ENCODE measurements around the gene SRP19.
"Not testable (repeated sequence)": the region's sequence is repeated elsewhere in the genome, so short reads cannot be mapped to it uniquely, and the experiment has no call there.

Gene SRP19

GRCh38 chr5:112892776-112893175 lies 31.7 kb downstream of the SRP19 start:
- no peak for TF ChIP-seq CTCF (IDR thresholded peaks at IDR 0.05; ENCODE audit: borderline replicate concordance, control extremely low read depth, extremely low read depth, insufficient read depth, missing control alignments)
- in situ Hi-C loops (cut with MboI; ENCODE audit: low sequenced_read_pairs, unreplicated experiment) = no loop called here
- no peak for DNase-seq (ENCODE audit: low spot score)

DNA sequence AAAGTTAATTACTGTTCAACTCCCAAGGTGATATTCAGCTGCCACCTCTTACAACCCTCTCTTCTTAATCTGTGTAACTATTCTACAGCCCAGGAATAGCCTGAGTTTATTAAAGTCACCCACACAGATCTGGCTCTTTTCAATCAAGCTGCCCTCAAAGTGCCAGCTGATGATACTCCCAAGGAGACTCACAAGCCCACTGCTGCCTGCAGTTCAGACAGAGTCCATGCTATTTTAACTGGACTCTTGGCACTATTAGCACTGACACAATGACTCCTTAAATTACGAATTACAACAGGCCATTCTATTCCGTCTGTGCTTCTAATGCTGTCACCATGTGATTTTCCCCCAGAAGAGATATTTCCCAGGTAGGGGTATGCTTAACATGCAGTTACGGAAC lies 34.6 kb downstream of the SRP19 start:
- TF ChIP-seq CTCF (IDR thresholded peaks at IDR 0.05; ENCODE audit: borderline replicate concordance, control extremely low read depth, extremely low read depth, insufficient read depth, missing control alignments) = no peak
- in situ Hi-C loops (cut with MboI; ENCODE audit: low sequenced_read_pairs, unreplicated experiment) = no loop called here
- DNase-seq (ENCODE audit: low spot score) = no peak

- no peak for TF ChIP-seq CTCF (IDR thresholded peaks at IDR 0.05; ENCODE audit: borderline replicate concordance, control extremely low read depth, extremely low read depth, insufficient read depth, missing control alignments)
- no peak for DNase-seq (ENCODE audit: low spot score)
- in situ Hi-C loops (cut with MboI; ENCODE audit: low sequenced_read_pairs, unreplicated experiment) = no loop called here
These were observed 41.5 kb downstream of the SRP19 start for GRCh38 chr5:112902561-112902960.

- DNase-seq (ENCODE audit: low spot score); in situ Hi-C loops (cut with MboI; ENCODE audit: low sequenced_read_pairs, unreplicated experiment): not testable (repeated sequence)
These were observed 43.9 kb downstream of the SRP19 start for GRCh38 chr5:112904996-112905395.

GRCh38 chr5:112906637-112907036 lies 45.5 kb downstream of the SRP19 start:
- no peak for TF ChIP-seq CTCF (IDR thresholded peaks at IDR 0.05; ENCODE audit: borderline replicate concordance, control extremely low read depth, extremely low read depth, insufficient read depth, missing control alignments)
- in situ Hi-C loops (cut with MboI; ENCODE audit: low sequenced_read_pairs, unreplicated experiment) = no loop called here
- DNase-seq (ENCODE audit: low spot score) = no peak

DNA sequence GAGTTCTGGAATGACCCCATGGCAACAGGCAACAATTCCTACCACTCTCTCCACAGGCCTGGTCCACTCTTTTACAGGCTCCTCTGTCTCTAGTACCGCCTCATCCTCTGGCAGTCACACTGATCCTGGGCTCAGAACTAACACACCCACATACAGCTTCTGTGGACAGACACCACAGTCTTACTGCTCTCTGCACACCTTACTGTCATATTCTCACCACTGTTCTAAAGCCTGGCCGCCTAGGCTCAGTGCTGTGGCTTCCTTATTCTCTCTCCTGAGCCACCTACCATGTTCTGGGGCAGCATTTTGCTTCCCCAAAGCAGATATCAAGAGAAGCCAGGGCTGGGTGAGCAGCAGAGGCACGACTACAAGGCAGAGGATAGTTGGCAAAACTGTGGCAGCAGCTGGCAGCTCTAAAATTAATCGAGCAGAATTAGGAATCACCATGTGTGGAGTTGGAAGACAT lies 46.1 kb downstream of the SRP19 start:
- in situ Hi-C loops (cut with MboI; ENCODE audit: low sequenced_read_pairs, unreplicated experiment) = no loop called here
- no peak for TF ChIP-seq CTCF (IDR thresholded peaks at IDR 0.05; ENCODE audit: borderline replicate concordance, control extremely low read depth, extremely low read depth, insufficient read depth, missing control alignments)

GRCh38 chr5:112908854-112909253 lies 47.8 kb downstream of the SRP19 start:
- in situ Hi-C loops (cut with MboI; ENCODE audit: low sequenced_read_pairs, unreplicated experiment) = no loop called here

More for the DNA sequence above, 46.1 kb downstream of the SRP19 start:
- no peak for DNase-seq (ENCODE audit: low spot score)

More at GRCh38 chr5:112908854-112909253, 47.8 kb downstream of the SRP19 start:
- TF ChIP-seq CTCF (IDR thresholded peaks at IDR 0.05; ENCODE audit: borderline replicate concordance, control extremely low read depth, extremely low read depth, insufficient read depth, missing control alignments) = no peak
- no peak for DNase-seq (ENCODE audit: low spot score)

Measured in GM13976 (cell line).